Bone marrow (tissue), 2 donors: Measurements from ENCODE around the gene RSKR.
"Not testable (repeated sequence)": the region's sequence is repeated elsewhere in the genome, so short reads cannot be mapped to it uniquely, and the experiment has no call there.

ENCODE experiments used
- DNase-seq, 2 donors: peaks; one replicate each; lab custom pipeline; 2025; lab: John Stamatoyannopoulos, UW

Gene RSKR

DNA sequence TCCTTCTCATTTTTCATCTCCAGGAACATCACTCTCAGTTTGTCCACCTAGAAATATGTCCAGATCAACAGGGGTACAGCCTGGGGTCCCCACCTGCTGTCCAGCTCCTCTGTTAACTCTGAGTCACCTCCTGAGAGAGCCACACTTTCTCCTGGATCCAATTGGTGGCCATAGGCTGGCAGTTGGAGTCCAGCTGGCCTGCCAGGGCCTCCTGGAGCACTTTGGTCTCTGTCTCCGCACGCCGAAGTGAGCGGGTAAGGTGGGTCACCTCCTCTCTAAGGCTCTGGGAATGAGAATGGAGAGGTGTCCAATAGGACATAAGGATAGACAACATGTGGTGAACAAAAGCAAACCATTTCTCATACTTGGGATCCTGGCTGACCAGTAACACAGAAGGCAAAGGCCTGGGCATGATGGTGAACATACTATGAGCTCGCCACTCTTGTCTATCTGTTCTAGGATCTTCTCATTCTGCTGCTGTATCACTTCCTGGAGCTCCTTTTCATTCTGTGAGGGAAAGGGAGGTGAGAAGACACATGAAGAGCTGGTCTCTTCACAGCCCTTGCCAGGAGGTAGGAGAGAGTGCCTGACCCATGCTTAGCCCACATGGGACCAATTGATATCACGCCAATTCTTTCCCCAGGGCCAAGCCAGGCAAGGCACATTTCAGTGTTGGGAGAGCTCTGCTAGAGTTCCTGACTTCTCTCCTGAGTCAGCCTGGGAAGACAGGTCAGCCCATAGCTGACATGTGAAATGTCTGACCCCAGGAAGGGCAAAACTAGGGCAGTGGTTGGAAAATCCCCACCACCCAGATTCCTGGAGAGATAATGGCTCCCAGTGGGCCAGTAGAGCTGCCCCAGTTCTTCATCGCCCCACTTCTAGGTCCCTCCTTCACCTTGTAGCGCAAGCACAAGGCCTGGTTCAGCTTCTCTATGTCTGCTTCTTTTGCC lies 35.5 kb downstream of the RSKR start:
- no peak for DNase-seq

DNA sequence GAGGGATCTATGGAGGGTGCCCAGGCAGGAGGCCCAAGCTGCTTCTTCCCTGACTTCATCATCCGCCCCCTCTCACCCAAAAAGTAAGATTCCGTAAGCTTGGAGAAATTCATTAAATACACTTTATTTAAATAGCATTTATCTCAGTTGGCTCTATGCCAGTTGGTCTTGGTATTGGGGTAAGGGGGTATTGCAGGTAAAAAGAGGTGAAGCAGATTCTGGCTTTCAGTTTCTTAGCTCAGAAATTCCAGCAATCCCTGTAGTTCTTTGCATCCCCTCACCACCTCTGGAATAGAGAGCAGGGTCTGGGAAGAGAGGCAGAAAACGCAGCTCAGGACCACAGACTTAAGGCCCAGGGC lies 36.5 kb downstream of the RSKR start:
- no peak for DNase-seq

DNA sequence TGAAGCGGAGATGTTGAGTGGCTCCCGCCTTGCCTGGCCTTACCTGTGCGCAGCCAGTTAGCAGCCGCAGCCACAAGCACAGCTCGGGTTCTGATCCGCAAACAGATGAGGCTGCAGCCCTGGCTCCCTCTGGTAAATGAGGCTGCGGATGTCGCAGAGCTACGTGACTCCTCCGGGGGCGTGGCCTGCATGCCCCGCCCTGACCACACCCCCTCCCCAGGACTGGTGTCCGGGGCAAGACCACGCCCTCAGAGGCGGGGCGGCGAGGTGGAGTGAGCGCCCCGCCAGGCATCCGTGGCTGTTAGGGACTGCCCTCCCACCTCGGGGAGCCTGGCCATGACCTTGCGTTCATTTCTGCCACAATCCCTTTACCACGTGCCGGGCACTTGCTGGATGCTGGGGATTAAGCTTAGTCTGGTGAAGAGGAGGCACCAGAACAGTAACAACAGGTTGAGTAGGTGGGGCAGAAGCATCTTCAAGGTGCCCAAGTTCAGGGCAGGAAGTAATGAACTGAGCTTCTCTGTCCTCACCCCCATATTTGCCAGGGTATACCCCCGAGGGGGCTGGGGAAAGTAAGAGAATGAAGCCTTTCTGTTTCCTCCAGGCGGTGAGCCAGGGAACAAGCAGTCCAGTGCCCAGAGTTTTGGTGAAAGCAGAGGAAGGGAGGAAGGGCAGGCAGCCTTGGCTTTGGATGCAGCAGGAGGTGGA lies 37.1 kb downstream of the RSKR start, which contains the start of gene ALDOC:
Gene ALDOC (minus strand): TSS at position 138 of the 708 bp plus-strand sequence. CDS start 1,363 bp downstream, outside the sequence.
- peak; percentile 81 to 89 for DNase-seq

DNA sequence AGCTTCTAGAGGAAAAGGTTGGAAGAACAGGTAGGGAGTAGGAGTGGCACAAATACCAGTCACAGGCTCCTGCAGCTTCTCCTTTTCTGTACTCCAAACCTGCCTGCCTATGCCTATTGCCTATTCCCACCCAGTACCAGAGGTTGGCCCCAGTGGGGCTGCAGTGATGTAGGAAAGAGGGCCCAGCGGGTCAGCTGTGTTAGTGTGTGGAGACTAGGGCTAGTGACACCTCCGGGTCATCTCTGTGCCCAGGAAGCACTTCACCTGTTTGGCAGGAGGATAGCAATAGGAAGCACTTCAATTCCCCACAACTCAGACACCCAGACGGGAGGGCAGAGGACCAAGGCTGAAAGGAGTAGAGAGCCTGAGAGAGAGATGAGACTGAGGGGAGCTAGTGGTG lies 38.0 kb downstream of the RSKR start:
- not testable (repeated sequence) for DNase-seq

DNA sequence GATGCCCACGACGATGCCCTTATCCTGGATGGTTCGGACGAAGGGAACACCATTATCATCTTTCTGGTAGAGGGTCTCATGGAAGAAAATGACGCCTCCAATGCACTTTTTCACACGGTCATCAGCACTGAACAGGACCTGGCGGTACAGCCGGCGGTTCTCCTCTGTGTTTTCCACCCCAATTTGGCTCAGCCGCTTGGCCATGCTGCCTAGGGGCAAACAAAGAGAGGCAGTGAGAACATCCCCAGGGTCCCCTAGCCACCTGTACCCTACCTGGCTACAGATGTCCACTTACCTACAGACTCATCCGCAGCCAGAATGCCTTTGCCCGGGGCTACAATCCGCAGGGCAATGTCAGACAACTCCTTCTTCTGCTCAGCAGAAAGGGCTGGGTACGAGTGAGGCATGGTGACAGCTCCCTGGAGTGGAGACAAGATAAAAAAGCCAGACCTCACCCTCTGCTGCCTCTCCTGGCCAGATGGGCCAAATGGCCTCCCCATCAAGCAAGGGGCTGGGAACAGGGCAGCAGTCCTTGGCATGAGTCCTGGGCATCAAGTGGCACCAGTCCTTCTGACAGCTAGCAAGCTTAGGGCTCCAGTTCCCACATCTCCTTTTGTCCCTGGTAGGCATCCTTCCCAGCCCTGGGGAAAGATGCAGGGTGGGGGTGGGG lies 38.7 kb downstream of the RSKR start:
- DNase-seq: no peak

DNA sequence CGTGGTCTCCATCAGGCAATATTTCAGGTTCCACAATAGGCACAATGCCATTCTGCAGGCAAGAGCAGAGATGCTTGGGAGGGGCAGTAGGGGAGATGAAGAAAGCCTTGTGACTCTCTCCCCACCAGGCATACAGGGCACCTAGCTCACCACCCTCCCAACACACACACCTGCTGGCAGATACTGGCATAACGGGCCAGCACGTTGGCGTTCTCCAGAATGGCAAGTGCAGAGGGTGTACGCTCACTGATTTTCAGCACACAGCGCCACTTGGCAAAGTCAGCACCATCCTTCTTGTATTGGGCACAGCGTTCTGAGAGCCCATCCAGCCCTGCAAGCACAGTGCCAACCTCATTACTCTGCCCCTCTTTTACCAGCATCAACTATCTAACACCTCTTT lies 39.5 kb downstream of the RSKR start:
- DNase-seq: no peak

DNA sequence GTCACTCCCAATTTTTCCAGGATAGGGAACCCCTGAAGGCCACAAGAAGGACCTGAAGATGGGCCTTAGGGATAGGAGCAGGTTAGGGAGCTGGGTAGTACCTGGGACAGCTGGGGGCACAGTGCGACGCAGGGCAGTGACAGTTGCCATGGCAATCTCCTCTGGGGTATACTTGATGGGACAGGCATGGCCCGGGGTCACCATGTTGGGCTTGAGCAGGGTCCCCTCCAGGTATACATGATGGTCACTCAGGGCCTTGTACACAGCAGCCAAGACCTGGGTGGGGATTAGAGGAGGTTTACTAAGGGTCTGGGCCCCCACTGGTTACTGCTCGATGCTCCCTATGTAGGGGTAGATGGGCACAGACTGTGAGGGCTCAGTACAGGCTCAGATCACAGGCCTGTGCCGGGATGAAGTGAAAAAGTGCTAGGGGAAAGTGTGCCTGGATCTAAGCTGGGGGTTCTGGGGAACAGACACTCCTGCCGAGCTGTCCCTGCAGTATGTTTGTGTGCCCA lies 40.0 kb downstream of the RSKR start:
- no peak for DNase-seq

DNA sequence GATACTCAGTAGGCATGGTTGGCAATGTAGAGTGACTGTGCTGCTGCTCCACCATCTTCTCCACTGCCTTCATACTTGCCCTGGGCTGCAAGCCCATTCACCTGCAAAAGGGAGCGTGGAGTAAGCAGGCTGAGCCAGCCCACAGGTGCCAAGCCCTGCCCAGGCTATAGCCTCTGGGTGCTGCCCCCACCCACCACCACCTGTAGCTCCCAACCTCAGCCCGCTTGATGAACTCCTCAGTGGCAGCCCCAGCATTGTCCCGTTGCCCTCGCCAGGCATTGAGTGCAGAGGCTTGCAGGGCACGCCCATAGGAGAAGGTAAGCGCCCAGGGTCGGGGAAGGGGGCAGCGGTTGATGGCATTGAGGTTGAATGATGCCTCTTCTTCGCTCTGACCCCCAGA lies 40.5 kb downstream of the RSKR start:
- no peak for DNase-seq

DNA sequence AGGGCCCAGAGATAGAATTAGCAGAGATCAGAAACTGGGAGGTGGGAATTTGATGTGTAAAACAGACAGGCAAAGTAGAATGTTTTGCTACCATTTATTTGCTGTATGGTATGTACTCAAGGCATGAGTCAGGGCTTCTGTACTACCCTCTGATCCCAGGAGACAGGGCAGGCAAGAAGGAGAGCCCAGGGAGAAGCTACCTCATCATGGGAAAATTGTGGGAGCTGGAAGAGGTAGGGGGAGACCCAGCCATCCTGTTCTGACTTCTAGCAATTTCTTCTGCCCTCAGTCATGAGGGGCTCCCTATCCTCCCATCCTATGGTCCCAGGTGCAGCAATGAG lies 41.0 kb downstream of the RSKR start:
- DNase-seq: no peak

DNA sequence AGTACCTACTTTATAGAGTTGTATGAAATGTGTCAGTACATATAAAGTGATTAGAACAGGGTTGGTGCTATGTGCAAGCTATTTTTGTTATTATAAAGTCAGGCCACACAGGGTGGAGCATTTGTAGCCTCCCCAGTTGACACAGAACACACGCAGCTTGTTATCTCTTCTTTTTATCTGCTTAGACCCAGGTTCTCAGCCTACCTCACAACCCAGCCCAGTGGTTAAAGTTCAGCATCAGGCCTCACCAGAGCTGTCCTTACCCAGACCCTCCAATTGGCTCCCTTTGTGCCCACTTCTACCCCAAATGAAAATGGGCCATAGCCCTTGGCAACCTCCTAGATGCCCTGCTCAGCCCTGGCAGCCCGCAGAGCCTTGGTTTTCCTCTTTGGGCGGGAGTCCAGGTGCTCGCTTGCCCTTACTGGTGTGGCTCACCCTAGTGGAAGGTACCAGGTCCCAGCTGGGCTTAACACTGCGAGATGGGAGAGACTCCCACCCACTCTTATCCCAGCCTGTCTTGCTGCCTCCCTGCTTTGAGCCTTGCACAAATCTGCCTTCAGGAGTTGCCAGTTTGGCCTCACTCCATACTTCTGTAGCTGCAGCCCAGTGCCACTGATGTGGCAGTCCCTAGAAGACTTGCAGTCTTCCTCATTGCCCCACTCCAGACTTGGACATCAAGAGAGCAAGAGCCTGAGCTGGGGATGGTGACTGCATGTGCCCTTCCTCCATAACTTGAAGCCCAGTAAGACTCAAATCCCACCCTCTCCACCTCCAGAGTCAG lies 41.5 kb downstream of the RSKR start:
- no peak for DNase-seq

DNA sequence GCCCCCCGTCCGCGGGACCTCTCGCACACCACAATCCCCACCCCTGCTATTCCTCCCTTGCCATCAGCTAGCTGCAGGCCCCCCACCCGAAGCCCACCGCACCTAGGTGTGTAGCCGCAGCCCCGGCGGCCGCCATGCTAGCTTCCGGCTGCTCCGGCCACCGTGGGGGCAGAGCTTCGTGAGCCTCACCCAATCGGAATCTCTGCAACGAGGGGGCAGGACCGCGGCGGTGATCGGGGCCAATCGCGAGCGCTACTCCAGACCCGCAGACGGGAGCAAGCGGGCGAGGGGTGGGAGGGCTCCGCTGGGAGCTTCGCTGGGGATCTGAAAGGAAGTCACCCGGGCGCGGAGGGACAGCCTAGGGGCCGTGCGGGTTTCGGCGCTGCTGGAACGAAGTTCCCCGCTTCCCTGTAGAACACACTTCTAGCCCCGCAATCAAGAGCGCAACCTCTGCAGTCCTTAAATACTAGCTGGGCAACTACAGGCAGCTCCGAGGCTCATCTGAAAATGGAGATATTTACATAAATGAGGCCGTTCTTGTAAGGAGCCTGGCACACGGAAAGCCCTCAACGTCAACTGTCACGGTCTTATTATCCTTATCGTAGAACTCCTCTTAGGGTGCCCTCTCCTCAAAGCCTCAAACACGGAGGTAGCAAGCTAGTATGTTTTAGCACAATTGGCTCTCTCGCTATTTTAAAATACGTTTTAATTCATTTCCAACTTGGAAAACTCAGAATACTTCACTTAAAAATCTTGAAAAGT lies 42.4 kb downstream of the RSKR start, which contains the start of gene PIGS:
Gene PIGS (minus strand): TSS at position 164 of the 762 bp plus-strand sequence. CDS start 28 bp downstream, at position 136.
- DNase-seq: peak; percentile 72 to 83

DNA sequence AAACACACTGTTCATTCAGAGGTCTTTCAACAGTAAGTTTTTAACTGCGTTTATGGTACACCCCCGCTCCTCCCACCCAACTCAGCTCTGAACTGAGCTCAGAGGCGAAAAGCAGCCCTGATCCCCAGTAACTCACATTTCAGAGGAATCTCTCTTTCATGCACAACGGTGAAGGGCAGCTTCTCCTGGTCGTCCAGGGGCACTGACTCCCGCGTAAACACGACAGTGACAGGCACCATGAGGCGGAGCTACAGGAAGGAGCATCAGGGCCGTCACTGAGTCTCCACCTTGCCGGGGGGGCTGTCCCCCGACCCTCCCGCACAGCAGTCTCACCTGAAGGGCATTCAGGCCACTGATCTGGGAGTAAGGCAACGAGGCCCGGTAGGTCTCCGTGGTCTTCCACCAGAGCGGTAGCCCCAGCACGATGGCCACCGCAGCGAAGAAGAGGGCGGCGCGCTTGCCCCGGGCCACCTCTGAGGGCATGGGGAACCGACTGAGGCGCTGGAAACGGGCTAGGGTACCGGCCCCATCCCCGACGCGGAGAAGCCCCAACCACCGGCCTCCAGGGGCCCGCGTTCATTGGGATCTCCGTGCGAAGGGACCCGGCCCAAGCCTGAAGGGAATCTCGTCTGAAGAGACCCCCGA lies 43.1 kb downstream of the RSKR start:
- no peak for DNase-seq

DNA sequence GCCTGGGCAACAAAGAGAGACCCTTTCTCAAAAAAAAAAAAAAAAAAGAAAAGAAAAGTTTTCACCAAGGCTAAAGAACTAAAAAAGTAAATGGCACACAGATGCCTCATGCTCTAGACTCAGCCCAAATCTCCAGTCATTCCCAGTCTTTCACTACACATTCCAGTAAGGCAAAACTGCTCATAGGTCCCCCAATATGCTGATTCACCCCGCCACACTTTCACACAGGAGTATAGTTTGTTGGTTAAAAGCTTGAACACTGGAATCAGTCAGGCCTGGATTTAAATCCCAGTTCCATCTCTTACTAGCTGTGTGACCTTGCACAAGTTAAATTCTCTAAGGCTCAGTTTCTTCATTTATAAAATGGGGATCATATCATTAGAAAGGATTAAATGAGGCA lies 44.5 kb downstream of the RSKR start:
- DNase-seq: no peak

DNA sequence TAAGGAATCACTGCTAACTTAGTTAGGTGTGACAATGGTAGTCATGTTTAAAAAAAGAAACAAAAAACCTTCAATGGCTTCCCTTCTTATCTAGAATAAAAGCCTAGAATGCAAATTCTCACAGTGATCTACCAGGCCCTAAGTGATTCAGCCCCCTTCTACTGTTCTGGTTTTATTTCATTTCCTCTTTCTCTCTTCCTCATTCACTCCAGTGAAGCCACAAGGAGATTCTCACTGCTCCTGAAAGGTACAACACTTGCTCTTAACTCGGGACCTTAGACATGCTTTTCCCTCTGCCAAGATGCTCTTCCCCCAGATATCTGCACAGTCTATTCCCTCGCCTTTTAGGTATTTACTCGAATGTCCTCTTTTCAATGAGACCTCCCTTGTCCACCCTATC lies 46.4 kb downstream of the RSKR start:
- DNase-seq: peak in 1 of 2 donors; percentile 52

DNA sequence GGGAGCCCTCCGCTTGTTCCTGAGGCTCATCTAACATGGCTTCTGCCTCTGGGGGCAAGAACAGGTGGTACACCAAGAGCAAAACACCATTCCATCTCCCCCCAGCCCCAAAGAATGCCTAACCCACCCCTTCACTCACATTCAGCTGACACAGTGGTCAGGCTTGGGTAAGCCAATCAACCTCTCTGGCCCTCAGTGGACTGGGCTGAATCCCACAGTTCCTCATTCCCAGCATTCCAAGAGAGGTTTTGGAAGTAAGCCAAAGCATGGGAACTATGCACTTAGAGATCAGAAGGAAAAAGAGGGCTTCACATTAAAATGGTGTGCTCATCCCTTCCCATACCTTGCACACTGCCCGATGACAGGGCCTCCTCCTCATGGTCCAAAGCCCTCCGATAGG lies 50.5 kb downstream of the RSKR start:
- no peak for DNase-seq
